Measurements from ENCODE around the gene LDLRAD3.

- TF ChIP-seq CTCF (IDR thresholded peaks at IDR 0.05) (no peak), POLR2A (IDR thresholded peaks at IDR 0.05) (no peak), EP300 (IDR thresholded peaks at IDR 0.05; ENCODE audit: low read depth) (no peak)
Measured at GRCh38 chr11:36141956-36142355, 198.1 kb downstream of the LDLRAD3 start.
